ENCODE results near the gene RANBP10. TPM values are rescaled to one million over a fixed set of nuclear protein-coding genes. Genes with fewer than 3 reads are reported as not detected.

The RANBP10 gene
- total and polyA plus RNA-seq, 2 donors (not counting 3 experiments of a cell fraction or from before 2014, with no cell fraction given) = 25.6 to 28.8 TPM

GRCh38 chr16:67704110-67704509 lies 102.2 kb downstream of the RANBP10 start:
- ChIA-PET CTCF (interaction anchor here (1.0 to 1.7 kb wide), 2 partner anchors 14 to 183 kb away, joined by 3 read pairs; no protein-coding TSS in a partner anchor), POLR2A (no interaction called here)
- DNase-seq (ENCODE audit: low read depth, low spot score) (no peak), FAIRE-seq (no peak)
- BruUV-seq (replicated peaks) = no TSS peak
- H3K79me2 ChIP-seq (ENCODE audit: control insufficient read depth, insufficient read depth, low read length) = peaks cover 76% of the 10 kb centered on the region
- no peak for TF ChIP-seq MYC (IDR thresholded peaks at IDR 0.05; ENCODE audit: low read depth, low read length)
- TF ChIP-seq POLR2A (IDR thresholded peaks at IDR 0.05; ENCODE audit: low read depth, low read length) = no peak
- TF ChIP-seq MAX (IDR thresholded peaks at IDR 0.05; ENCODE audit: insufficient read depth, insufficient read length) = no peak
- TF ChIP-seq EZH2 (IDR thresholded peaks at IDR 0.05; ENCODE audit: borderline replicate concordance, low read depth, low read length, severe bottlenecking) = no peak
- no peak for TF ChIP-seq JUN (IDR thresholded peaks at IDR 0.05; ENCODE audit: borderline replicate concordance, insufficient read depth, insufficient read length, low read depth)
- TF ChIP-seq POLR2AphosphoS5 (IDR thresholded peaks at IDR 0.05; ENCODE audit: insufficient read depth, low read depth, low read length) = no peak
- no peak for TF ChIP-seq CTCF (IDR thresholded peaks at IDR 0.05; ENCODE audit: extremely low read depth in 1 of 2, insufficient read depth in 1 of 2, low read depth in 1 of 2, low read length in 2 of 2)
- TF ChIP-seq GATA2 (IDR thresholded peaks at IDR 0.05; ENCODE audit: insufficient read depth, insufficient read length, low read depth, low read length) = no peak
- no peak for TF ChIP-seq FOS (IDR thresholded peaks at IDR 0.05; ENCODE audit: borderline replicate concordance, insufficient read depth, low read length)
- H3K9me3 ChIP-seq (replicated peaks; ENCODE audit: control insufficient read depth, insufficient read depth, low read length) = no peaks in the 10 kb centered on the region
- H3K27me3 ChIP-seq (ENCODE audit: control insufficient read depth in 2 of 2, insufficient read depth in 2 of 2, low read length in 2 of 2) = no peaks in the 10 kb centered on the region
- H4K20me1 ChIP-seq (replicated peaks; ENCODE audit: control insufficient read depth, extremely low read depth, insufficient read depth, low read length) = peaks cover 7% of the 10 kb centered on the region
- intact Hi-C loops (cut with micrococcal nuclease) = no loop called here
- no peak overlapping the region for H3K9ac ChIP-seq (replicated peaks; ENCODE audit: extremely low read depth, insufficient read depth, low read length)
- no peaks in the 10 kb centered on the region for H3K9me1 ChIP-seq (replicated peaks; ENCODE audit: control insufficient read depth, extremely low read depth, insufficient read depth, low read length)
- no peaks in the 10 kb centered on the region for H3K36me3 ChIP-seq (ENCODE audit: control insufficient read depth in 2 of 2, extremely low read depth in 1 of 2, insufficient read depth in 2 of 2, low read length in 2 of 2)
- no peaks in the 10 kb centered on the region for H3K4me1 ChIP-seq (ENCODE audit: control insufficient read depth, extremely low read depth, insufficient read depth, low read length)
- no peak overlapping the region for H2AFZ ChIP-seq (ENCODE audit: low read depth, low read length)
- no peak overlapping the region for H3K4me3 ChIP-seq (replicated peaks in 1 of 3; ENCODE audit: insufficient read depth in 1 of 3, low read depth in 1 of 3, low read length in 3 of 3)
- H3K4me2 ChIP-seq (ENCODE audit: insufficient read depth, low read length) = no peak overlapping the region
- H3K27ac ChIP-seq (ENCODE audit: insufficient read depth, low read depth, low read length) = no peak overlapping the region
- dilution Hi-C loops (cut with MboI; ENCODE audit: extremely low pct_ligation_motif_present, low sequenced_read_pairs) = no loop called here

Measured in endothelial cell of umbilical vein (primary cell).